Parathyroid adenoma (tissue), 2 donors: ENCODE data around the gene ZNF19.
A peak's percentile ranks its signal among the peaks of the same experiment; 100 is the strongest.

Experiments used
- H2AFZ ChIP-seq: fragments of 300-600 bp; sonication (generic); one replicate; pipeline ENCODE4 v1.7.0; 2017; ENCODE audit warnings: antibody characterized with exemption, mild to moderate bottlenecking
- H3K27ac ChIP-seq: fragments of 300-600 bp; sonication (generic); one replicate; pipeline ENCODE4 v1.7.0; 2017
- H3K27me3 ChIP-seq: fragments of 300-600 bp; sonication (generic); one replicate; pipeline ENCODE4 v1.7.0; 2017; ENCODE audit warnings: low read length; ENCODE audit not compliant: control insufficient read depth, insufficient read depth
- H3K36me3 ChIP-seq: fragments of 300-600 bp; sonication (generic); one replicate; pipeline ENCODE4 v1.7.0; 2017; ENCODE audit warnings: low read length; ENCODE audit not compliant: control insufficient read depth, insufficient read depth
- H3K4me1 ChIP-seq: fragments of 300-600 bp; sonication (generic); one replicate; pipeline ENCODE4 v1.7.0; 2017; ENCODE audit warnings: control low read depth
- H3K4me2 ChIP-seq: fragments of 300-600 bp; sonication (generic); one replicate; pipeline ENCODE4 v1.7.0; 2017; ENCODE audit warnings: low read length
- H3K4me3 ChIP-seq: fragments of 300-600 bp; sonication (generic); one replicate; pipeline ENCODE4 v1.7.0; 2017; ENCODE audit warnings: low read depth, low read length
- H3K79me2 ChIP-seq: fragments of 300-600 bp; sonication (generic); one replicate; pipeline ENCODE4 v1.7.0; 2017; ENCODE audit warnings: control low read depth
- H3K9ac ChIP-seq: fragments of 300-600 bp; sonication (generic); one replicate; pipeline ENCODE4 v1.7.0; 2017; ENCODE audit warnings: mild to moderate bottlenecking
- H3K9me3 ChIP-seq: fragments of 300-600 bp; sonication (generic); one replicate; pipeline ENCODE4 v1.7.0; 2017; ENCODE audit warnings: low read length; ENCODE audit not compliant: control insufficient read depth
- TF ChIP-seq, protein P1 (sequence below): fragments of 300-600 bp; sonication (generic); IDR thresholded peaks from one replicate; pipeline ENCODE4 v1.7.0; 2017; ENCODE audit warnings: antibody characterized with exemption, mild to moderate bottlenecking
- donor health status: primary hyperparathyroidism.

The ZNF19 gene

DNA sequence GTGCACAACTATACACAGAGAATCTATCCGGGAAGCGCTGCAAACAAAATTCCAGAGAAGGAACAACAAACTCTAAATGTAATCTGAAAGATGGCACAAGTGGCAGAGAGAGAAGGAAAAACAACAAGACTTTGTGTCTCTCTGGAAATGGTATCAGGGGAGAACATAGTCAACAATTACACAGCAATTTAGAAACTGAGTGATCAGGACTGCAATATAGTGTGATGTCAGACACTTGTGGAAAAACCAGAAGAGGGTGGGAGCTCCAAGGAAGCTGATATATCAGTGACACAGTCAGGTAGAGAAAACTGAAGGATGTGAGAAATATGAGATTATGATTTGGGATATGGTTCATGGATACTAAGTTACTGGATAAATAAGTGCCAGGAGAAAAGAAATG lies 8.2 kb downstream of the ZNF19 start:
- Histone ChIP-seq H3K27me3 (no peaks in the 10 kb centered on the region), H2AFZ (no peak overlapping the region), H3K79me2 (no peaks in the 10 kb centered on the region)

DNA sequence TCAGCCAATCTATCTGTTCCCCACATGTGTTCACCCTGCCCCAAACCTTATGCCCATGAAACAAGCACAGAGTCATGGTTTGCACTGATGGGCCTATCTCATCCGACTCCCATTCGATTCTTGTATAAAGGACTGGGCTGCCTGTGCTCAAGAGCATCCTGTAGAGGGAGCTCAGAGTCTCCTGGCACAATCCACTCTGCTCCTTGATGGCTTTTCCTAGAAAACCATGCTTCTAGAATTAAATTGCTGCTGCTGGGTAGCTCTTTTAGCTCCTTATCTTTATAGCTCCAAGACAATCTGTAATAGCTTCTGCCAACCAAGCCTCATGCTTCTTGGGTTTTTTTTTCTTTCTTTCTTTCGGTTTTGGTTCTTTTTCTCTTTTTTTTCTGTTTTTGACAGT lies 9.7 kb downstream of the ZNF19 start:
- no peaks in the 10 kb centered on the region for H3K36me3 ChIP-seq
- H3K27me3 ChIP-seq = no peaks in the 10 kb centered on the region
- TF ChIP-seq, protein P1, sequence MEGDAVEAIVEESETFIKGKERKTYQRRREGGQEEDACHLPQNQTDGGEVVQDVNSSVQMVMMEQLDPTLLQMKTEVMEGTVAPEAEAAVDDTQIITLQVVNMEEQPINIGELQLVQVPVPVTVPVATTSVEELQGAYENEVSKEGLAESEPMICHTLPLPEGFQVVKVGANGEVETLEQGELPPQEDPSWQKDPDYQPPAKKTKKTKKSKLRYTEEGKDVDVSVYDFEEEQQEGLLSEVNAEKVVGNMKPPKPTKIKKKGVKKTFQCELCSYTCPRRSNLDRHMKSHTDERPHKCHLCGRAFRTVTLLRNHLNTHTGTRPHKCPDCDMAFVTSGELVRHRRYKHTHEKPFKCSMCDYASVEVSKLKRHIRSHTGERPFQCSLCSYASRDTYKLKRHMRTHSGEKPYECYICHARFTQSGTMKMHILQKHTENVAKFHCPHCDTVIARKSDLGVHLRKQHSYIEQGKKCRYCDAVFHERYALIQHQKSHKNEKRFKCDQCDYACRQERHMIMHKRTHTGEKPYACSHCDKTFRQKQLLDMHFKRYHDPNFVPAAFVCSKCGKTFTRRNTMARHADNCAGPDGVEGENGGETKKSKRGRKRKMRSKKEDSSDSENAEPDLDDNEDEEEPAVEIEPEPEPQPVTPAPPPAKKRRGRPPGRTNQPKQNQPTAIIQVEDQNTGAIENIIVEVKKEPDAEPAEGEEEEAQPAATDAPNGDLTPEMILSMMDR = peak; percentile 65
- H3K9ac ChIP-seq = no peak overlapping the region
- H3K4me3 ChIP-seq = no peak overlapping the region
- H3K4me1 ChIP-seq = no peaks in the 10 kb centered on the region
- H3K79me2 ChIP-seq = no peaks in the 10 kb centered on the region
- no peak overlapping the region for H3K27ac ChIP-seq
- no peak overlapping the region for H2AFZ ChIP-seq
- H3K9me3 ChIP-seq = no peaks in the 10 kb centered on the region
- H3K4me2 ChIP-seq = no peak overlapping the region

More for the DNA sequence above, 8.2 kb downstream of the ZNF19 start:
- H3K27ac ChIP-seq = no peak overlapping the region
- no peaks in the 10 kb centered on the region for H3K4me1 ChIP-seq
- no peak overlapping the region for H3K4me3 ChIP-seq
- no peaks in the 10 kb centered on the region for H3K9me3 ChIP-seq
- TF ChIP-seq, protein P1 = no peak
- H3K9ac ChIP-seq = no peak overlapping the region
- no peaks in the 10 kb centered on the region for H3K36me3 ChIP-seq
- no peak overlapping the region for H3K4me2 ChIP-seq

DNA sequence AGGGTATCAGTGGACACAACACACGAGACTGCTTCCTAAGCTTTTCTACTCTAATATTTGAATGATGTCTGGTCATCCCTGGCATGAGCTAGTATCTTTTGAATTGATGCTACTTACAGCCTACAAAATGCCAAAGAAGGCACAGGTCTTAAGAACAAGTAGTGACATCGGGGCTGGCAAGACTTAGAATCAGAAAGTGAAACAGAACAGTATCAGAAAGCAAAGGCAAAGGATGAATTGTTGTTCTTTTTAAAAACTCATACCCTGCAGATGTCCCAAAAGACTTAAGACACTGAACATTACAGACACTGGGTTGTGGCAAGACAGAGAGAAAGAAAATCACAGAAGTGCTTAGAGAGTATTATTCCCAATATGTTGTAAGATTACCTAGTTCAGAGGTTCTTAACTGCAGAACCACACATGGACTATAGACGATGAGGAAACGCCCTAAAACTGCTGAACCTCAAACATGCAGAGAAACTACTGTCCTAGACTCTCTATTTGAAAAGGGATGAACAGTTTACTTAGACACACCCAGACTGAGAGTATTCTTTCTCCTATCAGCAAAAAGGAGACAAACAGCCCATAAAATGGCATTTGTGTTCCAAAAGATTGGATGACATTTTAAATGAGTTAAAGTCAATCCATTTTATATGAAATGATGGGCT lies 12.5 kb downstream of the ZNF19 start:
- H3K9me3 ChIP-seq = no peaks in the 10 kb centered on the region
- H3K9ac ChIP-seq = no peak overlapping the region
- H3K27ac ChIP-seq = no peak overlapping the region
- no peaks in the 10 kb centered on the region for H3K79me2 ChIP-seq
- H3K4me1 ChIP-seq = no peaks in the 10 kb centered on the region
- H3K4me2 ChIP-seq = no peak overlapping the region
- TF ChIP-seq, protein P1 = no peak
- no peaks in the 10 kb centered on the region for H3K27me3 ChIP-seq
- no peak overlapping the region for H3K4me3 ChIP-seq
- H2AFZ ChIP-seq = no peak overlapping the region
- no peaks in the 10 kb centered on the region for H3K36me3 ChIP-seq

DNA sequence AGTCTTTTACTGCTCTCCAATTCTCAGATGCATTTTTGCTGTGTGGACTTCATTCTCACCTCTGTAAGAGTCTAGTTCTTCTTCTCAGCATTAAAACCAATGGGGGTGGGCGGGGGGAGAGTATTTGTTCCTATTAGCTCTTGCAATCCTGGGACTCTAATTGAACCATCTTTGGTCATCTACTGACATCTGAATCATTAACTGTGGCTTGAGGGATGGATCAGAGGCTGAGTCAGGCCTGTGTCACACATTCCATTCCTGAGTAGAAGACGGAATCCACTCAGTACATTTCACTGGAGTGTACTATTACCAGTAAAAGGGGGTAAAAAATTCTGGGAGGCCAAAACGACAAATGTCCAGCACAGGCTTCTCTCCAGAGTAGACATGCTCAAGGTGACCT lies 14.3 kb downstream of the ZNF19 start:
- Histone ChIP-seq H3K79me2 (no peaks in the 10 kb centered on the region), H3K4me3 (no peak overlapping the region), H3K27ac (no peak overlapping the region), H3K9ac (no peak overlapping the region), H3K36me3 (no peaks in the 10 kb centered on the region), H3K4me1 (no peaks in the 10 kb centered on the region), H3K27me3 (no peaks in the 10 kb centered on the region), H3K4me2 (no peak overlapping the region), H3K9me3 (no peaks in the 10 kb centered on the region), H2AFZ (no peak overlapping the region)
- TF ChIP-seq, protein P1 = no peak

DNA sequence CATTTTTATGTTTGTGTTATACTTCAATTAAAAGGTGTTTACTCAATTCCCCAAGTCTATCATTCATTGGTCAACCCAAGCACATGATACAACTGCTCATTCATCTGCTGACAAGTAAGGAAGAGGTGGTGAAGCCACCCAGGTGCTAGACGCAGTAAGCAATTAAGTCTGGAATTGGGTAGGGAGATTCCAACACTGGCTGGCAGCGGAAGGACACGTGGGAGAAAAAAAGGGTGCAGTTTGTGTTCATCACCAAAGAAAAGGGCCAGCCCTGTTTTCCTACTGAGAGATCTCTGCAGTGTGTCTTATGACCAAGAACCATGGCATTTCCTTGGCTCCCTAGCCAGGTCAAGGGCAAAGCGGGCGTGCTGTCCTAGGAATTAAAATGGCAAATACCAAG lies 15.2 kb downstream of the ZNF19 start:
- H3K4me2 ChIP-seq = no peak overlapping the region
- H3K4me1 ChIP-seq = no peaks in the 10 kb centered on the region
- no peaks in the 10 kb centered on the region for H3K27me3 ChIP-seq
- no peaks in the 10 kb centered on the region for H3K36me3 ChIP-seq
- TF ChIP-seq, protein P1 = no peak
- no peak overlapping the region for H2AFZ ChIP-seq
- no peak overlapping the region for H3K4me3 ChIP-seq
- no peak overlapping the region for H3K9ac ChIP-seq
- H3K9me3 ChIP-seq = no peaks in the 10 kb centered on the region
- H3K79me2 ChIP-seq = no peaks in the 10 kb centered on the region
- no peak overlapping the region for H3K27ac ChIP-seq
